NCI-H1417 treated with DMSO at 0.1 percent for 48 hours (cell line): ENCODE data around the gene ESPL1.

ENCODE experiments used
- DNase-seq: peaks from one replicate; lab custom pipeline; 2025; lab: John Stamatoyannopoulos, UW

ESPL1 gene

DNA sequence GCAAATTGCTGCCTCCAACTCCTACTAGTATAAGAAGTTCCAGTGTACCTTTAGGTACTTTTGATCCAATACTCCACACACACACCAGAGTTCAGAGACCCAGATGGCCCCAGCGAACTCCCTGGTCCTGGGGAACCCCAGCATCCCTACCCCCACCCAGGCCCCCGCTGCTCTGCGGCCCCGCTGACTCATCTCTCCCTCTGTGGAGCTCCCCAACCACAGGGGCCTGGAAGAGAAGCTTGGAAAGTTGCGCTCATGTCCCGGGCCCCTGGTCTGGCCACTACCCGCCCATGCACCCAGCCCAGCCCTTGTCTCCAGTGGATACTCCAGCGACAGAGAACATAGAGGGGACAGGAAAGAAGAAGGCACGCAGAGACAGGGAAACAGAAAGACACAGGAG, 72.3 kb downstream of the ESPL1 start:
- no peak for DNase-seq
